ENCODE data around the gene RFTN1.

RFTN1 gene

DNA sequence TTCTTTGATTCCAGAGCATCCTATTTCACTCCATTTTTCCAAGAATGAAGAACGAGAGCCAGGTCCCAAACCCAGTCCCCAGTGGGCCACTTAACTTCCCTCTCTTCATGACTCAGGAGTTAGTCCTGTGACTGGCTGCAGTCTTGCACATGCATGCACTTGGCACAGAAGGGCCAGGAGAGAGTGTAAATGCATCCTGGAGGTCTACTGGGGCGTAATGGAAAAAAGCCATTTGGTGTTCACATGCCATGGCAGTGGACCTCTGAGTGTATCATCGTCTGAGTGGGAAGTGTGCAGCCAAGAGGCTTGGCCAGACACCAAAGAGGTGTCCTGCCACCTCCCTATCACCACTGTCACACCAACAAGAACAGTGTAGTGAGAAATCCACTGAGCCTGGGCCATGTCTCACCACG is 15.1 kb upstream of the RFTN1 start:
- DNase-seq: no peak

DNA sequence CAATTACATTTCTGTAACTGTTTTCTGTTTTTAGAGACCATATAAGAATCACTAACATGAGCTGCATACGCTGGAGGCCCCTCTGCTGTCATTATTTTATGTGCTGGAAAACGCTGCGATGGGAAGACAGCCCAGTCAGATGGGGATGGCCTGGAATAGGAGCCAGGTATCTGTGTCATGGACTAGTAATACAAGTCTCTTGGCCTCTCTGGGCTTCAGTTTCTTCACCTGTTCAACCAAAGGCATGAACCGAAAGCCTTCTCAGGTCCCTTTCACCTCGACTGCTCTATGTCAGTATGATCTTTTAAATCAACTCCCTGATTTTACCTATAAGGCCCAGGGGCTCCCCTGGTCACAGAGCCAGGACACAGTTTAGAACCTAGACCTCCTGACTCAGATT is 14.6 kb upstream of the RFTN1 start:
- no peak for DNase-seq

DNA sequence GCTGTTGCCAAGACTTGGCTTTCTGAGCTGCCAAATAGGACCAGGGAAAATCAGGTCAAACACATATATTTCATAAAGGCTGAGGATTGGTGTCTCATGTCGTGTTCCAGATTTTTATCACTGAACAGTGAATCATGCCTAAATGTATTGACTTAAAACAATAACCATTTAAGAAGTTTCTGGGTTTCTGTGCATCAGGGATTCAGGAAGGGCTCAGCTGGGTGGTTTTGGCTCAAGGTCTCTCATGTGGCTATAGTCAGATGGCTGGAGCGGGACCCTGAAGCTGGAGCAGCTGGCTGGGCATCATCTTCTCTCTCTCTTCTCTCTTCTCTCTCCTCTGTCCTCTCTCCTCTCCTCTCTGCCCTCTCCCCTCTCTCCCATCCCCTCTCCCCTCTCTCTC is 10.7 kb upstream of the RFTN1 start:
- no peak for DNase-seq

DNA sequence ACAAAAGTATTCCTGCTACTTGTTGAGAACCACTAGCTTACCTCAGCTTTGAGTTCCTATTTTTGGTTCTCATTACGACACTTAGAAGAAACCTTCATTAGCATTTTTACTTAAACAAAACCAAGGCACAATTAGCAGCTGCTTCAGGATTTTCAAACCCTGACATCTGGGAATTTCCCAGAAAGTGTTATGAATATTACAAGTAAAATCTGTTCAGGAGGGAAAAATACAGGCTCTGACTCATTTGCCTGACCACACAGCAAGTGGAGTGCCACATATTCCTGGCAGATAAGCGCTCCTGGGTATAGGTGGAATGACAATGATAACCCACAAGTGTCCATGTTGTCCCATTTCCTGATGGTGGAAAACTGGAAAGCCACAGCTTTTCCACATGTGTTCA is 10.3 kb upstream of the RFTN1 start:
- no peak for DNase-seq

DNA sequence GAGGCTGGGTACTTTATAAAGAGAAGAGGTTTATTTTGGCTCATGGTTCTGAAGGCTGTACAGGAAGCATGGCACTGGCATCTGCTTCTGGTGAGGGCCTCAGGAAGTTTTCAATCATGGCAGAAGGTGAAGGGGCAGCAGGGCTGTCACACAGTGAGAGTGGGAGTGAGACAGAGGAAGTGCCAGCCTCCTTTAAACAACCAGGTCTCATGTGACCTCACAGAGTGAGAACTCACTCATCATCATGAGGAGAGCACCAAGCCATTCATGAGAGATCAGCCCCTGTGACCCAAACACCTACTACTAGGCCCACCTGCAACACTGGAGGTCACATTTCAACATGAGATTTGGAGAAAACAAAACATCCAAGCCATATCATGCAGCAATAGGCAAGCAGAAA is 9.3 kb upstream of the RFTN1 start:
- DNase-seq: no peak

DNA sequence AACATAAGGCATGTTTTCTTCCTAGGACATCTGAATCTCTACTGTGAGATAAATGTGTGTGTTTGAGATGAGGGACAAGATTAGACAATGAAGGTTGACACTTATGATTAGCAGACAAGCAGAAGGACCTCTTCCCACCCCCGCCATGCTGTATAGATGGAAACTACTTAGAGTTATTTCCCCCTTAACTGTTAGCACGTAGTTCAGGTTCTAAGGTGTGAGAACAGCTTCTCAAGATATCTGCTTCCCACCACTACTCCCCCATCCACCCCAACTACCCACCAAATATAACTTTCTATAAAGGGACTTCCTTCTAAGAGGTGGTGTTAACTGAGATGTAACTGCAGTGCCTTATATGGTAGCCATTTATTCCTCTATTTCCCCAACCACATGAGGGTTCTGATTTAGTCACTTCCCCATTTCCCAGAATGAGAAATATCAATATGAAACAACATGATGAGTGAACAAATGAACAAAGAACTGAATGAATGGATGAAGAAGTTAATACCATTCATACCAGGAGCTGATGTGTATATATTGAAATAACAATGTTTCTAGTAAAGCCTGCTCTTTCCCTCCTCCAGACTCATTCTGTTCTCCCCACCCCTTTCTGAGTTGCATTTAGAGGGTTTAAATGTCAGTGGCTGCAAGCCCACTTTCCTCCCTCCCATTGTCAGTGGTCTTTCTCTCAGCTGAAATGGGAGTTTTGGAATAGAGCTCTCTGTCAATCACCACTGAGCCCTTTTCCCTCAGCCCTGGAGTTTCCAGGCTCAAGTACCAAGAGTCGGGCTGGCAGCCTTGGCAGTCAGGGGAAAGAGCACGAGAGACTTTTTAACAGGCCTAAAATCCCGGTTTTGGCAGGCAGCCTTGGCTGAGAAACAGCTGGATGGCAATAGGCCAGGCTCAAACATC is 7.7 kb upstream of the RFTN1 start:
- DNase-seq: no peak

GRCh38 chr3:16520241-16520969 is 6.9 kb upstream of the RFTN1 start:
- DNase-seq: no peak

GRCh38 chr3:16516695-16517481 is 3.4 kb upstream of the RFTN1 start:
- no peak for DNase-seq

GRCh38 chr3:16515885-16516420 is 2.5 kb upstream of the RFTN1 start:
- no peak for DNase-seq

DNA sequence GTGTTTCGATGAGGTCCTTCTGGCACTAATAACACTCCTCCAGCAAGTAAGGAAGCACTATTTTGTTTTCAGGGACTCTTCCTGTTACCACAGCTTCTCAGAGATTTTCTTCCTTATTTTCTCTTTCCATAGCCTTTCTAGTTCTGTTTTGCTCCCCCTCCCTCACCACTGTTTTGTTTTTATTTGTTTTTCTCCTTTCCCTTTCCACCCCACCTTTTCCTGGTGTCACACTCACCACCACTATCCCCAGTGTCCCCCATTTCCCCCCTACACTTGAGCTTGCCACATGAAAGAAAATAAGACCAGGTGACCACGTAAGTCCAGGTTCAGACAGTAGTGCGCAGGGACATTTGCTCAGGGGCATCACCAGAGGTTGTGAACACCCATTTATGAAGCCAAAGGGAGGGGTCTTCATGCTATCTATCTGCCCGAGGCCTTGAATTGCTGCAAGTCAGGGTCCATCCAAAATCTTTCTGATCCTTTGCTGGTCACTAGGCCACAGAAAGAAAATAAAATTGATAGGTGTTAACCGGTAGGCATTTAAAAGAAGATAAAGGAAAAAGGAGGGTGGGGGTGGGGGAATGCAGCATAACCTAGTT is 1.4 kb upstream of the RFTN1 start:
- no peak for DNase-seq

DNA sequence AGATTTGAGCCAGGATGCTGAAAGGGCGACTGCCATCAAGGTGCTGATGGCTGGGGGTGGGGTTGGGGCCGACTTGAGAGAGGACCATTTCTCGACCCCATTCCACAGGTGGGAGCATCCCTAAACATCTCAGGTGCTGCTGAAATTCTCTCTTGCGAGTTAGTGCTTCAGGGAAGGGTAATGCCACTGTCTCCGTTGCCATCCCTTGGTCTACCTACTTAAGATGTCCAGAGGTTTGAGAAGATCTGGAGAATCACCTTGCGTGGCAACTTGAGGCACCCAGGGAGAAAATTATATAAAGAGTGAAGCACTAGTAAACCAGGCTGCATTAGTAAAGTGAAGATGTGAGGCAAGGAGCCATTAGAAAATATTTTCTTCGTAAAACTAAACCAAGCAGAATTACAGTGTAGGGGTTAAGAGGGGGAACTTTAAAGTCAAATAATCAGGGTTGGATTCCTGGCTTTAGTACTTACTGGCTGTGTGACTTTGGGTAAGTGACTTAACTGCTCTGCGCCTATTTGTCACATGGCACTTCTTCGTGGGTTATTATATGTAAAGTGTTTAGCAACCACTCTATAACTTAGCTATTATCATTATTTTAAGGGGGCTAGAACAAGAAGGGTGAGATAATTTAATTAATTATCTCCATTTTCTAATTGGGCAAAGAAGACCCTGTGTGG is 662 bp upstream of the RFTN1 start:
- DNase-seq: no peak

DNA sequence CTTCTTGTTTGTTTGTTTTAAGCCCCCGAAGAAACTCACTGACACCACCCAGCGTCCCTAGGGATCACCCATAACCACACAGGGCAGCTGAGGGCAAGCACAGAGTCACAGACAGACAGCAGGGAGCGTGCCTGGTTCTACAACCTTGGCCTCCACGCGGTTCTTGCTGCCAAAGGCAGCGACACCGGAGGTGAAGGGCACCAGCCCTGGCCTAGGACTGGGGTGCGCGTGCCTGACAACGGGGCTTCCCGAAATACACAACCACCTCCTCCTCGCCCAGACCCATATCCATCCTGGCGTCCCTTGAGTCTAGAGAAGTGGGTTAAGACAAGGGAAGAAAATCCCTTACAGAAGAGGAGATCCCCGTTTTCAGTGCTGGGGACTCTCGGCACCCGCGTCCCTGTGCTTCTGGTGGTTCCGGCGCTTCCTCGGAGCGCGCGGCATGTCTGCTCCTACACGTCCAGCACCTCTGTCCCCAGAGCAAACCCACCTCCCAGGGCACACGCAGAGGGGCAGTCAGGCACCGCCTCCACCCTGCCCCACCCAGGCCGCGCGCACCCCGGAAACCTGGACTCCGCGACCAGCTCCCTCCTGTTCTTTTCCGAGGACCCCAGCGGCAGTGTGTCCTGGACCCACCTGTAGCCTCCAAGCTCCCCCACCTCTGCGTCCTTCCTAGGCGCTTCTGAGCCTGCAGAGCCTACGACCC is 911 bp downstream of the RFTN1 start:
- peak; percentile 35 to 38 for DNase-seq

- peak; percentile 71 for DNase-seq
These were observed 1.6 kb downstream of the RFTN1 start for GRCh38 chr3:16511681-16512434.

DNA sequence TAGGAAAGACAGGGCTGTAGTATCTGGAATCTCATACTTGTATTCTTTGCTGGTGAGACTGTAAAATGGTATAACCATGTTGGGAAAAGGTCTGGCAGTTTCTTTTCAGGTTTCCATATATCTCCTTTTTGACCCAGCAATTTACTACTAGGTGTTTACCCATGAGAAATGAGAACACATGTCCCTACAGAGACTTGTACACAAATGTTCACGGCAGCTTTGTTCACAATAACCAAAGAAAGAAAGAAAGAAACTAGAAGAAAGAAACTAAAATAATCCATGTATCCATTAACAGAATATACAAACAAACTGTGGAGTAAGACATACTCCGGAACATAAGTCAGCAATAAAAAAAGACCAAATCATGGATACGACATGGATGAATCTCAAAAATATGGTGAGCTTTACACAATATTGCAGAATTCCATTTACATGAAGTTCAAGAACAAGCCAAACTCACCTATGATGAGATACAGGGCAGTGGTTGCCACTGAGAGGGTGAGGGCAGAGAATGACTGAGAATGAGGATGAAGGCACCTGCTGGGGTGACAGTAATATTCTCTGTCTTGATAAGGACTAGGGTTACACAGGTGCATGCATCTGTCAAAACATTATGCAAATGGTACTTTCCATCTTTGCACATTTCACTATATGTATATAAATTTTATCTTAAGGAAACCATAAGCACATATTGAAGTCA is 2.7 kb downstream of the RFTN1 start:
- DNase-seq: no peak

DNA sequence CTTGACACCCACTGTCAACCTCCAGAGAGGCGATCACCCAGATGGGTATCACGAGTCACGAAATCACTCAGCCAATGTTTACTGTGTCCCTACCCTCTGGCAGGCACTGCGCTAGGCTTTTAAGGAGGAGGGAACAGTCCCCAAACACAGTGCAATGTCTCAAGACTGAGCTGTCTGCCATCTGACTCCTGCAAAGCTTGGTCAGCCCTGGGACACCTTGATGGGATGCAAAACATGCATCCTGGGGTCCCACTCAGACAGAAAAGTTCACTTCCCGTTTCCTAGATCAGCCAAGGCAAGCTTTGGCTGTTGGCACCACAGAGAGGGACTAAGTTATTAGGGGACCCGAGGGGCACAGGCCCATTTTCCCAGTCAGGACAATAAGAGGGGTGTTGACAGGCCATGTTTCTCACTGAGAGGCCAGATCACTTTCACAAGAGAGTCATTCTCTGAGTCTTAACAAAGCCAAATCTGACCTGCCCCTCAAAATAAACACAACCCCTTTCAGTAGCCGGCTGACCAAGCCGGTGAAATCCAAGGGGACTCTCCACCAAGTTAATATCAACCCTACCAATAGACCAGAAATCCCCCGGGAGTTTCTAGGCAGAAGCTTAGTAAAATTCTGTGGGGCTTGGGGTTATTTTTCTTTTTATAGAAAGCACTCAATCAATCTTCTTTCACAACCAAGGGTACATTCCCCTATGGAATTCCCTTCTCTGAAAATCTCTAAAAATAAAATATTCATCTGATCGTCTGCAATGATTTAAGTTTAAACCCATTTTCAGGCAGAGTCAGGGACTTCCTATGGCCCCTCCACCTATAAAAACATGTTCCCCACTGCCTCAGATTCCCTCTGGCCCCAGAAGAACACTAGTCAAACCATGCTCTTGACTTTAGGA is 3.5 kb downstream of the RFTN1 start:
- no peak for DNase-seq

- DNase-seq: no peak
These were observed 4.9 kb downstream of the RFTN1 start for GRCh38 chr3:16508591-16508995.

GRCh38 chr3:16508243-16508578 is 5.3 kb downstream of the RFTN1 start:
- no peak for DNase-seq

GRCh38 chr3:16507578-16508242 is 5.8 kb downstream of the RFTN1 start:
- no peak for DNase-seq
